Hypothalamus (tissue), 51 donors: Measurements from ENCODE around the gene ANKS1B.
"Not testable (repeated sequence)": the region's sequence is repeated elsewhere in the genome, so short reads cannot be mapped to it uniquely, and the experiment has no call there.

Experiments used
- DNase-seq, 51 donors: peaks; one replicate each; lab custom pipeline; 2025; lab: John Stamatoyannopoulos, UW

ANKS1B gene

GRCh38 chr12:99984271-99985128, at the start of gene ANKS1B:
Gene ANKS1B, minus strand, starts transcription at chr12:99984936. Its CDS starts 699 bp downstream, at chr12:99984237.
- DNase-seq, result peak in 39 of 51 donors; percentile 7 to 73 (median 37)

- no peak for DNase-seq
Measured at GRCh38 chr12:100031836-100032235, 47.1 kb upstream of the ANKS1B start.

GRCh38 chr12:100027671-100028070, 42.9 kb upstream of the ANKS1B start:
- DNase-seq, result no peak

- no peak for DNase-seq
Measured at GRCh38 chr12:100026241-100026640, 41.5 kb upstream of the ANKS1B start.

- no peak for DNase-seq
Measured at GRCh38 chr12:100024974-100025555, 40.3 kb upstream of the ANKS1B start.

- DNase-seq, result no peak
Measured at GRCh38 chr12:100020370-100020769, 35.6 kb upstream of the ANKS1B start.

- no peak for DNase-seq
Measured at GRCh38 chr12:100017056-100017455, 32.3 kb upstream of the ANKS1B start.

GRCh38 chr12:100016304-100016703, 31.6 kb upstream of the ANKS1B start:
- DNase-seq, result not testable (repeated sequence)

GRCh38 chr12:100005846-100006245, 21.1 kb upstream of the ANKS1B start:
- not testable (repeated sequence) for DNase-seq

GRCh38 chr12:99997806-99998205, 13.1 kb upstream of the ANKS1B start:
- no peak for DNase-seq

GRCh38 chr12:99996095-99996494, 11.4 kb upstream of the ANKS1B start:
- DNase-seq, result no peak

GRCh38 chr12:99985631-99986030, 895 bp upstream of the ANKS1B start:
- DNase-seq, result no peak

- peak in 4 of 51 donors; percentile 42 to 75 (median 60) for DNase-seq
Measured at GRCh38 chr12:99985129-99985570, 414 bp upstream of the ANKS1B start.

GRCh38 chr12:99983456-99984258, 1.1 kb downstream of the ANKS1B start:
- DNase-seq, result peak in 14 of 51 donors; percentile 5 to 73 (median 24)

GRCh38 chr12:99981639-99982190, 3.0 kb downstream of the ANKS1B start:
- DNase-seq, result no peak

- no peak for DNase-seq
Measured at GRCh38 chr12:99979471-99979870, 5.3 kb downstream of the ANKS1B start.

GRCh38 chr12:99978152-99978551, 6.6 kb downstream of the ANKS1B start:
- DNase-seq, result peak in 1 of 51 donors; percentile 2

- DNase-seq, result no peak
Measured at GRCh38 chr12:99977550-99977949, 7.2 kb downstream of the ANKS1B start.

- no peak for DNase-seq
Measured at GRCh38 chr12:99976762-99977161, 8.0 kb downstream of the ANKS1B start.

- DNase-seq, result no peak
Measured at GRCh38 chr12:99975321-99975720, 9.4 kb downstream of the ANKS1B start.

- DNase-seq, result no peak
Measured at GRCh38 chr12:99974146-99974545, 10.6 kb downstream of the ANKS1B start.
